GM11168 (cell line): Measurements from ENCODE around the gene MLN.

ENCODE experiments used
- in situ Hi-C: fragments of 300-500 bp; cut with MboI; formaldehyde crosslinking; loops from one replicate; pipeline ENCODE4 v1.12.0; 2022; ENCODE audit warnings: low sequenced_read_pairs; ENCODE audit not compliant: unreplicated experiment

Gene MLN

DNA sequence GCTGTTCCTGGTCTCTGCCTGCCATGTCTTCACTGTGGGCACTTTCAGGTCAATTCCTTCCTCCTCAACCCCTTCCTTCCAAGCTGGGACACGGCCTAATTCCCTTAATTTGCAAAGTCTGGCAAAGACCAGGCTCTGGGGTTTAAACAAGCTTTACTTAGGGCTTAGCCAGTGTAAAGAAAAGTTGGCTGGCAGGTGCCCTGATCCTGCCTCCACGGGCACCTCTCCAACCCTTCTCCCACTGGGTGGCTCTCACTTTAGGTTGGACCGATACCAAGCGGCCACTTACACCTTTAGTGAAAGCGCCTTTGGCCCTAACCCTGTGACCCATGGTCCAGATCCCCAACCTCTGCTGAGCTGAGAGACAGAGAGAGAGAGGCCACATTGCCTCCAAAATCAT, 13.7 kb upstream of the MLN start:
- in situ Hi-C loops, result no loop called here

DNA sequence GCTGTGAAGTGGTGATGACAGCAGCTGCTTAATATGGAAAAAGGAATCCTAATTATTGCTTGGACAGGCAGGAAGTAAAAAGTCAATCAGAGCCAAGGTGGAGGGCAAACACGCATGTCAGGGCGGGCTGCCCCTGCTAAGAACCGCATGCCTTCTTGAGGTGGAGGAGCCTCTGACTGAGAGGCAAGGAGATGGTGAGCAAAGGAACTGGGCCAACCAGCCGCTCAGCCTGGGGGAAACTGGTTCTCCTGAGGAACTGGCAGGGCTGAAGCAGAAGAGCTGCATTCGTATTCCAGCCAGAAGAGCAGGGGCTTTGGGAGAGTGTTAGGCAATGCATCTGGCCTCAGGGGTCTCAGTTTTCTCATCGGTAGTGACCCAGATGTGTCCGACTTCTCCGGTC, 13.1 kb upstream of the MLN start:
- in situ Hi-C loops, result no loop called here

DNA sequence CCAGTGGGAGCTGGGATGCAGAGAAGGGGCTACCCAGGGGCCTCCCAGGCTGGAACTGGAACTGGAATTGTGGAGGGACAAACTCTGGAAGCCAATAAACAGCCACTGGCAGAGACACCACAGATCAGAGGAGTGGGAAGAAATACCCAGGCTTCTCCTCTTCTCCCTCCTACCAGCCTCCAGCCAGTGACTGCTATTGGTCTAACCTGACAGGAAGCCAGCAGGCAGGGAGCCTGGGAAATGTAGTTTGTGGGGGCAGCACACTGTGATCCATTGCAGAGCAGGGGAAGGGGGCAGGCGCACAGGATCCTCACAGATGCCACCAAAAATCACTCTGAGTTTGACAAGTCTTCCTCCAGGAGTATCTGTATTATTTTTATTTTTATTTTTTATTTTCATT, 12.1 kb upstream of the MLN start:
- in situ Hi-C loops, result no loop called here

DNA sequence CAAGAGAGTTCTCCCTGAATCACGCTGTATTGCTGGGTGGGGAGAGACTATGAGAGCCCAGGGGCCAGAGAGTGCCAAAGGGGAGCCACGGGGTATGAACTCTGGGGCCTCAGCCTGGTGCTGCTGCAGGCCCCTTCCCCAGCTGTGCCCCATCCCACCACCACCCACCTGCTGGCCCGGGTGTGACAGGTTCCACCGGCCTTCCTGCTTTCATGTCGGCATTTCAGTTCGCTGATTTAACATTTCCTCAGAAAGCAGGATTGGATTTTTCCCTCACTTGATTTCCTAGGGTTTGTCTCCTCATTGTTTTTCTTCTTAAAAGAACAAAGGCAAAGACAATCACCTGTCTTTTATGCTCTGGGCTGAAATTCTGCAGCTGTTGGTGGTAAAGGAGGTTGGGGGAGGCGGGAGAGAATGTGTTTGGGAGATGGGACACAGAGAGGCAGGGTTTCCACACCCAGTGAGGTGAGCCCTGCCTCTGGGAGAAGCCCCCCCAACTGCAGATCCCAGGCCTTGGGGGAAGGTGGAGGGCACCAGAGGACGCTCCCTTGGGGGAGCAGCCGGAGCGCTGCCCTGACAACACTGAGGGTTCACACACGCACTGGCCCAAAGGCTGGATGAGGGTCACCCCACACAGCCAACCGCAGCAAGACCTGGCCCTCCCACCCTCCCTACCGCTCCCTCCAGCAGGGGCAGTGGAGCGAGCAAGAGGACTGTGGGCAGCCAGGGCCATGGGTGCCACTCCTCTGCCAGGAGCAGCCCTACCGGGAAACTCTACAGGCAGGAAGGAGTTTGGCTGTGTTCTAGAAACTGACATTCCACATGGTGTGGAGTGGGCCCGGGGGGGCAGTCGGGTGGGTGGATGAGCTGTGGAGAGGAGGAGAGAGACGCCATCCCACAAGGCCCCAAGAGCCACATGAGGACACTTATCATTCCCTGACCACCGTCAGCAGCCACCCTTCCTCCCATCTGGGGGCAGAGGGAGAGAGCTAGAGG, 10.5 kb upstream of the MLN start:
- in situ Hi-C loops, result no loop called here

DNA sequence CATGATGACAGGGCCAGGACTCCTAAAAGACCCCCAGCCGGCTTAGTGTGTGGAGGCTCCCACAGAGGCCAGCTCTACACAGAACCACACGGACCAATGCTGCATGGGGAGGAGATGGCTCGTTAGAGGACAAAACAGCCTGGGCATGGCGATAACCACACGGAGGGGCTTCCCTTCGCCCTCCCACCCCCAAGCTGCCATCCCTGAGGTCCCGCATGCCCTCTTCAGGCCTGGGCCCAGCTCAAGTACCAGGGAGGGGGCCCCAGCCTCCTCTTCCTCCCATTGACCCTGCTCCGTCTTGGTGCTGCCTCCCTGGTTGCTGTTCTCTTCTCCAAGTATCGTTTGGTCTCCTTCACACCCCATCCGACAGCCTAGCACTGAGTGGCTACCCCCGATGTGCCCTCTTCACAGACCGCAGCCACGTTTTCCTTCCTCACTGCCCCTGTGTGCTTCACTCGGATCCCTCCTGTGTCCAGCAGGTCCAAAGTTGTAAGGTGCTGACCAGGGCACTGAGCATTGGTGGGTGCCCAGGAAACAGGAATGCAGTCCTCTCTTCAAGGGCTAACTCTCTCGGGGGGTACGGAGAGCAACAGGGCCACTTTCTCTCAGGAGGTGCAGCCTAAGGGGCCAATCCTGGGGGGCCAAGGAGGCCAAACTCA, 9.6 kb upstream of the MLN start:
- in situ Hi-C loops, result no loop called here

DNA sequence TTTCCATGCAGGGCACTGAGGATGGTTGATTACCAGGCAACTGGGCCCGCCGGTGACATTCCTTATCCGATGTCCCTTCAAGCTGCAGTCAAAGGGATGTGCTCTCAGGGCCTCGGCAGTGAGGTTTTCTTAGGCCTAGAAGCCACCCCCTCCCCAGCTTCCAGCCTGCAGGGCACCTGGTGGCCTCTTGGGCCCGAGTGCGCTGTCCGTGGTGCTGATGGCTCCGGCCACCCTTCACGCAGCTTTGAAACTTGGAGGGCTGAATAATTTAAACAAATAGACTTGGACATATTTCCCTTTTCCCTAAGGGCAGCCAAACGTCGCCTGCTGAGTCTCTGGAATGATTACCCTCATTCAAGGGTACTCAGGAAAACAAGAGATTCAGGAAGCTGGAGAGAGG, 8.9 kb upstream of the MLN start:
- in situ Hi-C loops, result no loop called here

DNA sequence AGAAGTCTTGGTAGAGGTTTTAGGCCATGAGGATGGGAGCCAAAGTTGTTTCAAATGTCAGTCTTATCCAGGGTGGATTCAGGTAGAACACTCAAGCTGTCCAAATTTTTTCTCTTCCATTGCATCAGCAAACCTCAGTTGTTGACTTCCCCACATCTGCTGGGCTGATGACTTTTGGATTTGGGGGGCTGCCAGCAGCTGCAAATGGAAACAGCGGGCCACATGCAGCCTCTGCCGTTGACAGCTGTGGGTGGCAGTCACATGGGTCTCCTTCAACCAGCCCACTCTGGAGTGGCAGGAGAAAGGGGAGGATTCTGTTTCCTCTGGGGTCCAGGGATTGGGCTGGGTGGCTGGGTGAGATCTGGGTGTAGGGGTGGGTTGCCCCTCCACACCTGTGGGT, 5.8 kb upstream of the MLN start:
- in situ Hi-C loops, result no loop called here

DNA sequence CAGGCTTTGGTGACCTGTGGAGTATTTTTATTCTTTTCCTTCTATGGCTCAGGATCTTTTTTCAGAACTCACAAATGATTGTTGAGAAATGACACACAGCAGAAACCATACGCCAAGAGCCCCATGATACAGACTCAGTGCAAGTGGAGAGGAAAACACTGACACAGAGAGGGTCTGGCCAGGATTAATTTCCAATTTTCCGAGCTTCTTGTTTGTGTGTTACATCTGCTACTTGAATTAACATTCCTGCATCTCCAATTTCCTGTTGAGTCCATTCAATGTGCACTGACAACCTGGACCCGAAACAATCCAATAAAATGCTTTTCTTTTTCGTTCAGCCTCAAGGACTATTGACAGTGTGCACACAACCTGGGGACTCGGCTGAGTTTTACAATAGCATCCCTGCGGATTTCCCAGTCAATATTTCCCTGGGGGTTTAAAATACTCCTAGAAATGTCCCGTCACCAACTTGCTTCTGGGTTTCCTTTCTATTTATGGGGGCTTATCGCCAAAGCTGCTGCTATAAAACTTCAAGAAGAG, 4.9 kb upstream of the MLN start:
- in situ Hi-C loops, result no loop called here

DNA sequence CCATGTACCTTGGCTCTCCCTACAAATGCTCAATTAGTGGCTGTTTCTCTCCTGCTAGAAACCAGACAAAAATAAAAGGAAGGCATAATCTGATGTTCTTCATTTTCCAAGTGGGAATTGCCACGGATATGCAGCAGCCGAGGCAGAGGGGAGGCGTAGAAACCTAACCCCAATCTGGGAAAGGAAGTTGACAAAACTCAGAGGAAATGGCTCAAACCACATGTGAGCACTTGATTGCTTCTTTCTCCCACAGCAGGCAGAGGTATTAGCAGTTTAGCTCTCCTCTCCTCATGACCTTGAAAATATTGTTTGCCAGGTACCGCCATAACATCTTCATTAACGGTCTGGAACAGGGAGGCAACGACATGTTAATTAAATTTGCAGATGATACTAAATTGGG, 3.8 kb upstream of the MLN start:
- in situ Hi-C loops, result no loop called here

DNA sequence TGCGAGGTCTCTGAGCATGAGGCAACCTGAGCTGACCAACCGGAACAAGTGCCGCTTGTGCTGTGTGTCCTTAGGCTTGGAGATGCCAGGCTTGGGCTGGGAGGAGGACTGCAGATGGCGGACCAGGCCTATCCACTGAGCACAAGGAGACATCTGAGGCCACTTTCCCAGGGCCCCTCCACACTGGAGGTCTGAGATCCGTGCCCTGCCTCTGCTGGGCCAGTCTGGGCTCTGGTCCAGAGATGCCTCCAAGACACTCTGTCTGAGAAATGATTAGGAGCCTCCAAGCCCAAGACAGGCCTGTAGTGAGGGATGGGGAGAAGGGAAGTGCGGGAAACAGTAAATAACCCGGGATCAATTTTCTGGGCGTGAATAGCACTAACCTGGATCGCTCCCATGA, 3.0 kb upstream of the MLN start:
- in situ Hi-C loops, result no loop called here

DNA sequence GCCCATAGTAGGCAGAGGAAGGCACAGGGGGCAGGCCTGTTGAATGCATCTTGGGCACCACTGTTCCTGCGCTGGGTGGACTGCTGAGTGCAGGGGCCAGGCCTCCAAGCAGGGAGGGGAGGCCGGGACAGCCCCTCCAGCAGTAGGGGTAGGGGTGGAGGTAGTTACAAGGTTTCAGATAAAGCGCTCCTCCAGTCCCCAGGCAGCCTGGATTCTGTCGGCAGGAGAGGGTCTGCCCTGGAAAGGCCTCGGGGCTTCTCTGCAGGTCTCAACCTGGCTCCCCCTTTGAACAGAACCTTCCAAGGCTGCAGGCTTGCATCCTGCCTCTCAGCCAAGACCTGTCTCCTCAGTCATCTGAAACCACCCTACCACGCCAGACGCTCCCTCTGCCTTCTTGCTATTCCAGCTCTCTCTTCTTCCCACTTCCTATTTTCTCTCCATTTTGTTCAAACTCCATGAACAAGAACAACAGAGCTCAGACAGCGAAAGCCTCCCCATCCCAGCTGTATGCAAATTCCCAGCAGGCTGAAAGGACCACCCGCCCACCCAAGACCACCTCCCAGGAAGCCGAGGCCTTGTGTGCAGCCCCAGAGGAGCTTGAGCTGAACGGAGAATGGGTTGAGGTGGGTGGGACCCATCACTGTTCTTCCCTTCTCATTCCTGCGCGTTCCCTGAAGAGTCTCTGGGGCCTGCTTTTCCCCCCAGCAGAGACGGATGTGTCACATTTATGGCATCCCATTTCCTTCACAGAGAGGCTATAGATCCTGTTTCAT, 1.4 kb downstream of the MLN start:
- in situ Hi-C loops, result no loop called here

DNA sequence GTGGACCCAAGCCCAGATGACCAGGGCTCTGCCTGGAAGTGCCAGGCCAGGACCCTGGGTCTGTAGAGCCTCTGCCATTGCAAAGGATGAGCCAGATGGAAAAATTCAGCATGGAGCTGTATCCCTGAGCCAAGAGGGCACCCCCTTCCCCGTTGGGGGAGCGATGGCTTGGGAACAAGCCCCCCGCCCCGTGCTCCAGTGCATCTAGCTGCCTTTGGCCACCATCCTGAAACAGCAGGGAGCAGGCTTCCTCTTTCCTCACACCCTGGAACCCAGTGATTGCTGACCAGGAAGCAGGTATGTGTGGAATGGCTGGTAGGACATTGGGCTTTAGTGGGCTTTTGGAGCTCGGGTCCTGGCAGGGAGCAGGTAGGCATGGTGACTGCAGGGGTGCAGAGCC, 2.2 kb downstream of the MLN start:
- in situ Hi-C loops, result no loop called here

DNA sequence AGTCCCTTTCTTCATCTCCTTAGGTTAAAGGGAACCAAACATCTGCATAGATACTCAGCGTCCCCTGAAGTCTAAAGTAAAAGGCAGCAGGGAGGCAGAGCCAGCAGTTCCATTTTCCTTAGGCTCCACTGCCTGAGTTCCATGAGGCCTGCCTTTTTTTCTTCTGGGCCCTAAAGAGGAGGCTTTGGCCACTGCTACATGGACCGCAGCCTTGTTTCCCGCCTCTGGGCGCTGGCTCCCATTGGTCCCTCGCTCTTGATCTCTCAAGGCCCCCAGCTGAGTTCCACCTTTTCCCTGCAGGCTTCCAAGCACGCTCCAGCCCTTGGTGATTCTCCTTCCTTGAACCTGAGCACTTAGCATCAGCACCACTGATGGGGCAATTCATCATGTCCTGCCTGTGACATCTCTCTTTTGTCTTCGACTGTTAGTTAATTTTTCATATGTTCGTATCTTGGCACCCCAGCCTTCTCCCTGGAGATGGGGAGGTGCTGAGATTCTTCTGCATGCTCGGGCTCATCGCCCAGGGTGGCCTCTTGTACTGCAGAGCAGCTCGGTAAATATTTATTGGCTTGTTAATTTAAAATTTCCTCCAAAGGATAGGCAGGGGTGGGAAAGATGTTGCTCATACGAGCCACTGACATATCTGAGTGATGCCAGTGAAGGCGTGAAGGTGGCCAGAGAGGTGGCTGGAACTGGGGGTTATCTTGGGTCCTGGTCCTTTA, 3.4 kb downstream of the MLN start:
- in situ Hi-C loops, result no loop called here

DNA sequence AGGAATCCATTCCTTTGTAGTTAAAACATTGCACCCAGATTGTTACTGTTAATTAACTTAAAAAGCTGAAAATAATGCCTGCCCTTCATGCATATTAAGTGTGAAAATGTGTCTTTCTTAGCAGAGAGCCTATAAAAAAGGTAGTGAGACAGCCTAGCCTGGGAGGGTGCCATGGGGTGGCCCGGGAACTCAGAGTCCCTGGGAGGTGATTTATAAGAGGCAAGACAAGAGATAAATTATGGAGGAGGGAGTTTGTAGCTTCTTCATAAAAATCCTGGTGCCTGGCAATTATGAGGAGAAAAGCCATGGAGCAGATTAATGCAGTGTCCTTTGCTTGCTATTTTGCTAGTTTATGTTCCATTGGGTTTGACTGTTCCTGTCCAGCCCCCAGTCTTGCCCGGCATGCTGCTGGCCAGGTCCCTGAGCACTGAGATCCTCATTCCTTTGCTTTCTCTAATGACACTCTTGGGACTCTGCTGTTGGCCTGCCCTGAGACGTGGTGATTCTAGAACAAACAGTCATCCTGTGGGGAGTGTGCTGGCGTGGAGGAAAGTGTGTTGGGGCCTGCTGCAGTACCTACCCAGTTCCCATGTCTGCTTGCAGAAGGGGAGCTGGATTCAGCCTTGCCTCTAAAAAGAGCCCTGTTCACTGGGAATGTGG, 4.2 kb downstream of the MLN start:
- in situ Hi-C loops, result no loop called here

DNA sequence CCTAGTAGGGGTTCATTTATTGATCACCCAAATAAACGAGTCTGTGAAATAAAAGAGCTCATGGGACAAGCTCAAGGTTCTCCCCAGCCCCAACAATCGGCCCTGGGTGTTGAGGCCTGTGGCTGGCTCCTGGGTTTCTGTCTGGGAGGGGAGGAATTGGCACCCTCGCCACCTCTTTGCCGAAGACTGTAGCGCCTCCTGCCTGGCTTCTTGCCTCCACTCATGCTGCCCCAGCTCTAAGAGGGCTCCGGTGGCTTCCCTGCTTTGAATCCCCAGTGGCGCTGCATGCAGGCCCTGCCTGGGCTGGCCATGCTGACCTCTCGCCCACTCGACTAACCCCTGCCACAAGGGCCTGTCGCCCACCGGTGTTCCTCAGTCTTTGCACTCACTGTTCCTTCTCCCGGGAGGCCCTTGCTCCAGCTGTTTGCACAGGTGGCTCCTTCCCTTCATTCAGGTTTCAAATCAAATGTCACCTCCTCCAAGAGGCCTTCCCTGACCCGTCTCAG, 5.4 kb downstream of the MLN start:
- in situ Hi-C loops, result no loop called here

DNA sequence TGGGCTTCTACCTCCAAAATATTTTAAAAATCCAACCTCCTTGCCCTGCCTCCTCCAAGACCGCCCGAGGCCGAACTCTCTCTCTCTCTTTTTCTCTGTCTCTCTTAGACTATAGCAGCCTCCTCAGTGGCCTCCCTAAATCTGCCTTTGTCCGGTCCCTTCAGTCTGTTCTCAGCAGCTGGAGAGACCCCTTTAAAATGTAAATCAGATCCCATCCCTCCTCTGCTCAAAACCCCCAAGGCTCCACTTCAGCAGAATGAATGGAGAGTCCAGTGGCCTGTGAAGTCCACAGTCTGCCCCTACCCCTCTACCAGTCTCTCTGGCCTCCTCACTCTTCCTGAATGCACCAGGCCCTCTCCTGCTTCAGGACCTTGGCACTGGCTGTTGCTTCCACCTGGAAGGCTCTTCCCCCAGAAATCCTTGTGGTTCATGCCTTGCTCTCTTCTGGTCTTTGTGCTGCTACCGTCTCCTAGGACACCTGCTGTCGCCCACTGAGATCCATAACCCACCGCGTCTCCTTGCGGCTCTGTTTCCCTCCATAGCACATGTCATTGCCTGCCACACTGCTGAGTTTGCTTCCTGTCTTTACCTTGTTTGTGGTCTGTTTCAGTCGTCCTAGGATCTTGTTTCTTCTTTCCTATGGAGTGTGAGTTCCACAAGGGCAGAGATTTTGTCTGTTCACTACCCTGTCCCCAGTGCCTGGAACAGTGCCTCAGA, 6.0 kb downstream of the MLN start:
- in situ Hi-C loops, result no loop called here

DNA sequence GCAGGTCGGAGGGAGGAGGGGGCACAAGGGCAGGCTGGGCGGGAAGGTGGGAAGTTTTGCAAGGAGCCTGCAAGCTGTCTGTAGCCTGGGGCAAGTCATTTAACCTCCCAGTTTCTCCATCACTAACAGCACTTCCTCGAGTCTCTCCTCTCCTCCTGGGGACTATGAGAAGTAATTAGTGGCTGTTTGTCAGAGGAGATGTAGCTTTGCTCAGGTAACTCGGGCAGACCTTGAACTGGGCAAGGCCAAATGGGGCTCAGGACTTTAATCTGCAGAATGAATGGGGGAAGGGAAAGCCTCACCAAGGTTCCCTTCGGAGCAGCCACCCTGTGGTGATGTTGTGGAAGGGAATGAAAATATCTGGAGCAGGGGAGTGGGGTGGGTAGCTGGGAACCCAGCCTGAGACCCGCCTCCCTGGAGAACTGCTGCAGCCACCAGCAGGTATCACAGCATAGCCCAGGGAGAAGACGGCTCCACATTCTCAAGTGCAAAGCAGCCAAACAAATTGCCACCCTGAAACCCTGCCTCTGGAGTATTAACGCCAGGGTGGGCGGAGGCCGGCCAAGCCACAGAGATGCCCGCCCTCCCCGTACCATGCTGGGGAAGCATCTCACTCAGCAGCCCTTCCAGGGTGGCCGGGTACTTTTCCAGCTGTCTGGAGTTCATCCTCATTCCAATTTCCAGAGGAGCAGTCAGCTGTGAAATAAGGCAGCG, 8.7 kb downstream of the MLN start:
- in situ Hi-C loops, result no loop called here

DNA sequence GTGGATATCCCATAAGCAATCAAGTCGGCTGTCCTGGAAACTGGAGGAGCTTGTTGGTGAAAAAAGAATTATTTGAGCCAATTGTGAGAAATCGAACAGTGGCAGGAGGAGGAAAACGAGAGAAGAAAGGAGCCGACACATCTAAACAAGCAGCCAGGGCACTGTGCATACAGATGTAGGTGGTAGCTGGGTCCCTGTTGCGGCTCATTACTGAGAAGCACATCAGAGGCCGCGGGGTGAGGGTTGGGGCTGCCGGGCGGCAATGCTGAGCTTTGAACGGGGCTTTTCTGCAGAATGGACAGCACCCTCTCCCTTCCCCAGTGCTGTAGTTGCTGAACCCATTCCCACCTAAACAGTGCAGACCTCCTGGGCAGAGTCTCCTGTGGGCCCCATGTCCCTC, 10.8 kb downstream of the MLN start:
- in situ Hi-C loops, result no loop called here
